ENCODE data around the gene RBCK1. TPM values are rescaled to one million over a fixed set of nuclear protein-coding genes. Genes with fewer than 3 reads are reported as not detected.
A peak's percentile ranks its signal among the peaks of the same experiment; 100 is the strongest.

The RBCK1 gene
- total and polyA plus RNA-seq, 9 of the 15 experiments (the other 6 are each of a cell fraction or from before 2014, with no cell fraction given) = 5.9 to 59.3 (median 26.5) TPM

GRCh38 chr20:381581-382290, 26.4 kb upstream of the RBCK1 start (continued):
- TF ChIP-seq KLF6 (CRISPR knock-in tag; IDR thresholded peaks at IDR 0.05; ENCODE audit: borderline replicate concordance) (no peak), PTTG1 (tag; IDR thresholded peaks at IDR 0.05; ENCODE audit: low read depth) (no peak), STAT6 (CRISPR knock-in tag; IDR thresholded peaks at IDR 0.05) (no peak), CBFA2T3 (IDR thresholded peaks at IDR 0.05) (no peak), MCM7 (IDR thresholded peaks at IDR 0.05) (no peak), ZNF778 (CRISPR knock-in tag; IDR thresholded peaks at IDR 0.05) (no peak), ZNF830 (CRISPR knock-in tag; IDR thresholded peaks at IDR 0.05) (peak; percentile 85), PATZ1 (CRISPR knock-in tag; IDR thresholded peaks at IDR 0.05; ENCODE audit: borderline replicate concordance) (no peak), FOXP4 (CRISPR knock-in tag; IDR thresholded peaks at IDR 0.05; ENCODE audit: borderline replicate concordance) (no peak), E2F5 (CRISPR knock-in tag; IDR thresholded peaks at IDR 0.05) (no peak), NCOA2 (IDR thresholded peaks at IDR 0.05; ENCODE audit: partially characterized antibody in 2 of 2) (no peak), SOX6 (IDR thresholded peaks at IDR 0.05) (no peak), MBD2 (IDR thresholded peaks at IDR 0.05; ENCODE audit: borderline replicate concordance, low read depth) (no peak), PHTF2 (CRISPR knock-in tag; IDR thresholded peaks at IDR 0.05) (no peak), E2F1 (CRISPR knock-in tag; IDR thresholded peaks at IDR 0.05) (no peak), STAT5B (CRISPR knock-in tag; IDR thresholded peaks at IDR 0.05) (no peak), ELF4 (CRISPR knock-in tag; IDR thresholded peaks at IDR 0.05) (no peak), ZBTB12 (CRISPR knock-in tag; IDR thresholded peaks at IDR 0.05) (no peak), FOXK1 (CRISPR knock-in tag; IDR thresholded peaks at IDR 0.05; ENCODE audit: borderline replicate concordance) (no peak)
